ENCODE results near the gene TOB1. TPM values are rescaled to one million over a fixed set of nuclear protein-coding genes. Genes with fewer than 3 reads are reported as not detected.
"Not testable (repeated sequence)": the region's sequence is repeated elsewhere in the genome, so short reads cannot be mapped to it uniquely, and the experiment has no call there.

The TOB1 gene
- polyA plus RNA-seq, 1 of the 3 experiments (the other 2 are of a cell fraction), result 19.3 TPM

- not testable (repeated sequence) for DNase-seq; H2AFZ ChIP-seq (ENCODE audit: low read depth); H3K27ac ChIP-seq (ENCODE audit: low read depth in 2 of 2, low read length in 1 of 2); H3K9me2 ChIP-seq; H3K4me2 ChIP-seq; H3K4me3 ChIP-seq (ENCODE audit: low read depth in 2 of 2, low read length in 1 of 2); H3K9ac ChIP-seq; H3K9me3 ChIP-seq; H3K27me3 ChIP-seq (ENCODE audit: insufficient read depth)
- H3K4me1 ChIP-seq (ENCODE audit: control insufficient read depth in 1 of 2, insufficient read depth in 2 of 2, low read depth in 1 of 2, low read length in 1 of 2), result peaks cover 7 to 22% of the 10 kb centered on the region in 2 experiments; a peak in 2 of 4 replicates
- H4K20me1 ChIP-seq (ENCODE audit: insufficient read depth), result peaks cover 29% of the 10 kb centered on the region
- 98% methylated on average over 15 of the region's 15 CpGs for WGBS (ENCODE audit: low lambda C conversion rate)
- H3F3A ChIP-seq (replicated peaks; ENCODE audit: insufficient read depth), result peaks cover 11% of the 10 kb centered on the region
- ChIA-PET CTCF (interaction anchor here (1.0 to 26.2 kb wide), 8 partner anchors 9 to 187 kb away, joined by 3 to 820 read pairs (median 8); no protein-coding TSS in a partner anchor), POLR2A (interaction anchor here (1.9 to 9.4 kb wide), 2 partner anchors 10 to 91 kb away, joined by 5 to 609 read pairs; no protein-coding TSS in a partner anchor)
- H3K36me3 ChIP-seq (replicated peaks in 1 of 2; ENCODE audit: control insufficient read depth in 1 of 2, insufficient read depth in 2 of 2, low read length in 1 of 2), result peaks cover 26 to 30% of the 10 kb centered on the region in 2 experiments
- peaks cover 32% of the 10 kb centered on the region for H3K79me2 ChIP-seq (ENCODE audit: insufficient read depth)
Measured at GRCh38 chr17:50859727-50860126, 6.4 kb downstream of the TOB1 start.

DNA sequence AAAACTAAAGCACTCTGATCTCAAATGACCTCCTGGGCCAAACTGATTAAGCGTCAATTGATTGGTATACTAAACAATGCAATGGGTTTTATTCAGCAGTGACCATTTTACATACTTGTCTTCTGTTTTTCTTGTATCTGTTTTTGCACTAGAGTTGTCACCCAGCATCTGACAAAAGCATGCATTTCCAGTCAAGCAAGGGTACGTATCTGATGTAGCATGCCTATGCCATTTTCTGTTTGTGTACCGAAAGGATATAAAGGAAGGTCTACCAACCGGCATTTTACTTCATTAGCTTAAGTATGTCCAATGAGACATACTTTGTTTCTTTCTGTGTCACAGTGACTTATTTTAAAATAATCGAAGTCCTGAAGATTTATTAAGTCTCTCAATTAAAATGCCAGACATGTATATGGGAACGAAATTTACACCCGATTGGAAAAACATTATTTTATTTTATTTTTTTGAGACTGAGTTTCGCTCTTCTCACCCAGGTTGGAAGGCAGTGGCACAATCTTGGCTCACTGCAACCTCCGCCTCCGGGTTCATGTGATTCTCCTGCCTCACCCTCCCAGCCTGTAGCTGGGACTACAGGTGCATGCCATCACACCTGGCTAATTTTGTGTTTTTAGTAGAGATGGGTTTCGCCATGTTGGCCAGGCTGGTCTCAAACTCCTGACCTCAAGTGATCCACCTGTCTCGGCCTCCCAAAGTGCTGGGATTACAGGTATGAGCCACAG, 7.5 kb downstream of the TOB1 start:
- 93% methylated on average over 12 of the region's 12 CpGs for WGBS (ENCODE audit: low lambda C conversion rate)
- CTCF ChIA-PET, result interaction anchor here (1.0 to 26.2 kb wide), 8 partner anchors 8 to 188 kb away, joined by 3 to 820 read pairs (median 6); no protein-coding TSS in a partner anchor
- no peak overlapping the region for H3K27ac ChIP-seq (ENCODE audit: low read depth in 2 of 2, low read length in 1 of 2)

More for the DNA sequence above, 7.5 kb downstream of the TOB1 start:
- H3K27me3 ChIP-seq (ENCODE audit: insufficient read depth), result no peaks in the 10 kb centered on the region
- no peaks in the 10 kb centered on the region for H3K9me3 ChIP-seq
- no peak overlapping the region for H3K9ac ChIP-seq
- H3K79me2 ChIP-seq (ENCODE audit: insufficient read depth), result peaks cover 21% of the 10 kb centered on the region
- H3K36me3 ChIP-seq (replicated peaks in 1 of 2; ENCODE audit: control insufficient read depth in 1 of 2, insufficient read depth in 2 of 2, low read length in 1 of 2), result peaks cover 26 to 29% of the 10 kb centered on the region in 2 experiments
- no peak for TF ChIP-seq USF2 (IDR thresholded peaks at IDR 0.05; ENCODE audit: borderline replicate concordance, low read depth, low read length)
- no peak for TF ChIP-seq EP300 (IDR thresholded peaks at IDR 0.05; ENCODE audit: borderline replicate concordance in 1 of 2, low read depth in 1 of 2, low read length in 1 of 2)
- TF ChIP-seq RAD21 (IDR thresholded peaks at IDR 0.05; ENCODE audit: low read length), result no peak
- TF ChIP-seq, protein P1, sequence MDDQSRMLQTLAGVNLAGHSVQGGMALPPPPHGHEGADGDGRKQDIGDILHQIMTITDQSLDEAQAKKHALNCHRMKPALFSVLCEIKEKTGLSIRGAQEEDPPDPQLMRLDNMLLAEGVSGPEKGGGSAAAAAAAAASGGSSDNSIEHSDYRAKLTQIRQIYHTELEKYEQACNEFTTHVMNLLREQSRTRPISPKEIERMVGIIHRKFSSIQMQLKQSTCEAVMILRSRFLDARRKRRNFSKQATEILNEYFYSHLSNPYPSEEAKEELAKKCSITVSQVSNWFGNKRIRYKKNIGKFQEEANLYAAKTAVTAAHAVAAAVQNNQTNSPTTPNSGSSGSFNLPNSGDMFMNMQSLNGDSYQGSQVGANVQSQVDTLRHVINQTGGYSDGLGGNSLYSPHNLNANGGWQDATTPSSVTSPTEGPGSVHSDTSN (IDR thresholded peaks at IDR 0.05), result no peak
- TF ChIP-seq RCOR1 (IDR thresholded peaks at IDR 0.05; ENCODE audit: low read length), result no peak
- TF ChIP-seq NRF1 (IDR thresholded peaks at IDR 0.05; ENCODE audit: low read depth, low read length), result no peak
- no peak for TF ChIP-seq EZH2phosphoT487 (IDR thresholded peaks at IDR 0.05; ENCODE audit: borderline replicate concordance, low read depth)
- TF ChIP-seq, protein P2, sequence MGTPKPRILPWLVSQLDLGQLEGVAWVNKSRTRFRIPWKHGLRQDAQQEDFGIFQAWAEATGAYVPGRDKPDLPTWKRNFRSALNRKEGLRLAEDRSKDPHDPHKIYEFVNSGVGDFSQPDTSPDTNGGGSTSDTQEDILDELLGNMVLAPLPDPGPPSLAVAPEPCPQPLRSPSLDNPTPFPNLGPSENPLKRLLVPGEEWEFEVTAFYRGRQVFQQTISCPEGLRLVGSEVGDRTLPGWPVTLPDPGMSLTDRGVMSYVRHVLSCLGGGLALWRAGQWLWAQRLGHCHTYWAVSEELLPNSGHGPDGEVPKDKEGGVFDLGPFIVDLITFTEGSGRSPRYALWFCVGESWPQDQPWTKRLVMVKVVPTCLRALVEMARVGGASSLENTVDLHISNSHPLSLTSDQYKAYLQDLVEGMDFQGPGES (IDR thresholded peaks at IDR 0.05; ENCODE audit: low read depth, low read length), result no peak
- TF ChIP-seq TAF1 (IDR thresholded peaks at IDR 0.05; ENCODE audit: borderline replicate concordance, low read depth, low read length), result no peak
- TF ChIP-seq NFIC (IDR thresholded peaks at IDR 0.05; ENCODE audit: borderline replicate concordance), result no peak
- TF ChIP-seq CTCF (IDR thresholded peaks at IDR 0.05), result no peak
- TF ChIP-seq, protein P3, sequence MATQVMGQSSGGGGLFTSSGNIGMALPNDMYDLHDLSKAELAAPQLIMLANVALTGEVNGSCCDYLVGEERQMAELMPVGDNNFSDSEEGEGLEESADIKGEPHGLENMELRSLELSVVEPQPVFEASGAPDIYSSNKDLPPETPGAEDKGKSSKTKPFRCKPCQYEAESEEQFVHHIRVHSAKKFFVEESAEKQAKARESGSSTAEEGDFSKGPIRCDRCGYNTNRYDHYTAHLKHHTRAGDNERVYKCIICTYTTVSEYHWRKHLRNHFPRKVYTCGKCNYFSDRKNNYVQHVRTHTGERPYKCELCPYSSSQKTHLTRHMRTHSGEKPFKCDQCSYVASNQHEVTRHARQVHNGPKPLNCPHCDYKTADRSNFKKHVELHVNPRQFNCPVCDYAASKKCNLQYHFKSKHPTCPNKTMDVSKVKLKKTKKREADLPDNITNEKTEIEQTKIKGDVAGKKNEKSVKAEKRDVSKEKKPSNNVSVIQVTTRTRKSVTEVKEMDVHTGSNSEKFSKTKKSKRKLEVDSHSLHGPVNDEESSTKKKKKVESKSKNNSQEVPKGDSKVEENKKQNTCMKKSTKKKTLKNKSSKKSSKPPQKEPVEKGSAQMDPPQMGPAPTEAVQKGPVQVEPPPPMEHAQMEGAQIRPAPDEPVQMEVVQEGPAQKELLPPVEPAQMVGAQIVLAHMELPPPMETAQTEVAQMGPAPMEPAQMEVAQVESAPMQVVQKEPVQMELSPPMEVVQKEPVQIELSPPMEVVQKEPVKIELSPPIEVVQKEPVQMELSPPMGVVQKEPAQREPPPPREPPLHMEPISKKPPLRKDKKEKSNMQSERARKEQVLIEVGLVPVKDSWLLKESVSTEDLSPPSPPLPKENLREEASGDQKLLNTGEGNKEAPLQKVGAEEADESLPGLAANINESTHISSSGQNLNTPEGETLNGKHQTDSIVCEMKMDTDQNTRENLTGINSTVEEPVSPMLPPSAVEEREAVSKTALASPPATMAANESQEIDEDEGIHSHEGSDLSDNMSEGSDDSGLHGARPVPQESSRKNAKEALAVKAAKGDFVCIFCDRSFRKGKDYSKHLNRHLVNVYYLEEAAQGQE (IDR thresholded peaks at IDR 0.05; ENCODE audit: low read depth, low read length), result no peak
- no peak for TF ChIP-seq JUND (IDR thresholded peaks at IDR 0.05)
- no peak for TF ChIP-seq SIN3A (IDR thresholded peaks at IDR 0.05; ENCODE audit: borderline replicate concordance, low read depth, low read length)
- TF ChIP-seq, protein P4, sequence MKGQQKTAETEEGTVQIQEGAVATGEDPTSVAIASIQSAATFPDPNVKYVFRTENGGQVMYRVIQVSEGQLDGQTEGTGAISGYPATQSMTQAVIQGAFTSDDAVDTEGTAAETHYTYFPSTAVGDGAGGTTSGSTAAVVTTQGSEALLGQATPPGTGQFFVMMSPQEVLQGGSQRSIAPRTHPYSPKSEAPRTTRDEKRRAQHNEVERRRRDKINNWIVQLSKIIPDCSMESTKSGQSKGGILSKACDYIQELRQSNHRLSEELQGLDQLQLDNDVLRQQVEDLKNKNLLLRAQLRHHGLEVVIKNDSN (IDR thresholded peaks at IDR 0.05; ENCODE audit: borderline replicate concordance, low read depth), result no peak
- peaks cover 11% of the 10 kb centered on the region for H3F3A ChIP-seq (replicated peaks; ENCODE audit: insufficient read depth)
- H4K20me1 ChIP-seq (ENCODE audit: insufficient read depth), result peaks cover 18% of the 10 kb centered on the region
- peaks cover 2 to 13% of the 10 kb centered on the region in 2 experiments; a peak in 2 of 4 replicates for H3K4me1 ChIP-seq (ENCODE audit: control insufficient read depth in 1 of 2, insufficient read depth in 2 of 2, low read depth in 1 of 2, low read length in 1 of 2)
- no peak for DNase-seq
- H3K4me3 ChIP-seq (ENCODE audit: low read depth in 2 of 2, low read length in 1 of 2), result no peak overlapping the region
- no peak overlapping the region for H2AFZ ChIP-seq (ENCODE audit: low read depth)
- POLR2A ChIA-PET, result interaction anchor here (9.4 kb wide), 1 partner anchor 93 kb away, joined by 609 read pairs; no protein-coding TSS in a partner anchor
- no peaks in the 10 kb centered on the region for H3K9me2 ChIP-seq
- H3K4me2 ChIP-seq, result no peak overlapping the region
